HG03378 (cell line): Measurements from ENCODE around the gene RENBP.
"Not testable (repeated sequence)": the region's sequence is repeated elsewhere in the genome, so short reads cannot be mapped to it uniquely, and the experiment has no call there.

Experiments
- ATAC-seq: cut with Tn5 transposase; IDR thresholded peaks from one replicate; pipeline ENCODE4 v1.9.1; 2021; ENCODE audit warnings: mild to moderate bottlenecking, moderate library complexity; ENCODE audit not compliant: unreplicated experiment

The RENBP gene

GRCh38 chrX:153944140-153944799 lies at the start of gene RENBP:
Gene RENBP, minus strand, starts transcription at chrX:153944643. Its CDS starts 33 bp downstream, at chrX:153944610.
- no peak for ATAC-seq

- ATAC-seq = no peak
Observed at GRCh38 chrX:153993978-153994377, 49.5 kb upstream of the RENBP start.

- ATAC-seq = no peak
Observed at GRCh38 chrX:153993079-153993478, 48.6 kb upstream of the RENBP start.

GRCh38 chrX:153992180-153992579 lies 47.7 kb upstream of the RENBP start:
- ATAC-seq = no peak

GRCh38 chrX:153991013-153991580 lies 46.7 kb upstream of the RENBP start:
- ATAC-seq = no peak

GRCh38 chrX:153989973-153990655 lies 45.7 kb upstream of the RENBP start:
- no peak for ATAC-seq

- ATAC-seq = no peak
Observed at GRCh38 chrX:153988493-153988892, 44.0 kb upstream of the RENBP start.

- no peak for ATAC-seq
Observed at GRCh38 chrX:153984351-153985178, 40.1 kb upstream of the RENBP start.

- no peak for ATAC-seq
Observed at GRCh38 chrX:153983321-153983801, 38.9 kb upstream of the RENBP start.

GRCh38 chrX:153981771-153982533 lies 37.5 kb upstream of the RENBP start:
- no peak for ATAC-seq

GRCh38 chrX:153981231-153981630 lies 36.8 kb upstream of the RENBP start:
- no peak for ATAC-seq

- ATAC-seq = not testable (repeated sequence)
Observed at GRCh38 chrX:153980394-153980793, 36.0 kb upstream of the RENBP start.

GRCh38 chrX:153974726-153975286 lies 30.4 kb upstream of the RENBP start:
- ATAC-seq = no peak

GRCh38 chrX:153974003-153974725 lies 29.7 kb upstream of the RENBP start:
- no peak for ATAC-seq

GRCh38 chrX:153973127-153974002 lies 28.9 kb upstream of the RENBP start:
- ATAC-seq = no peak

- ATAC-seq = peak; percentile 36
Observed at GRCh38 chrX:153972368-153973126, 28.1 kb upstream of the RENBP start, which contains the start of gene TMEM187. Gene TMEM187, plus strand, starts transcription at chrX:153972754. Its CDS starts 9,309 bp downstream, at chrX:153982063.
